K562 (cell line): ENCODE results near the gene MAGIX. TPM values are rescaled to one million over a fixed set of nuclear protein-coding genes. Genes with fewer than 3 reads are reported as not detected.
A peak's percentile ranks its signal among the peaks of the same experiment; 100 is the strongest.

Experiments used
- ATAC-seq: fragments of 200-7000 bp; cut with Tn5 transposase; 3 replicates; pipeline ENCODE4 v1.9.1; 2020; ENCODE audit warnings: moderate library complexity
- BruUV-seq: library from RNA; stranded (reverse); fragments of 400-500 nt; replicated peaks from 2 replicates; lab custom pipeline; 2021; lab: Mats Ljungman, UMichigan
- CTCF ChIA-PET: fragments of 300-600 bp; formaldehyde crosslinking; extraction: SDS; loops from one replicate; lab custom pipeline; 2021; ENCODE audit warnings: low intra/inter-chr PET ratio; lab: Yijun Ruan, JAX
- POLR2A ChIA-PET: fragments of 300-600, 350-650 bp; sonication (Branson Sonifier 250); formaldehyde crosslinking; extraction: SDS; loops from one replicate; lab custom pipeline; 2021; ENCODE audit warnings: antibody characterized with exemption, inconsistent platforms; lab: Yijun Ruan, JAX
- DNase-seq, 4 experiments: peaks; one replicate each; pipeline versions ENCODE4 v3.0.0 to v3.0.0-alpha.2; 2011 to 2018; ENCODE audit warnings: low spot score in 3 of 4, mixed read lengths in 3 of 4; ENCODE audit errors: extremely low read depth in 1 of 4
- FAIRE-seq: peaks from 2 replicates; lab custom pipeline; 2011; peaks lifted over from hg19 to GRCh38; lab: Jason Lieb, UNC
- H2AFZ ChIP-seq: 2 replicates; pipeline ENCODE4 v1.6.0; 2011; ENCODE audit warnings: low read depth, low read length, control low read depth, inconsistent platforms
- H3K27ac ChIP-seq: fragments of 200-600 bp; 3 replicates; pipeline ENCODE4 v1.8.0; 2011; ENCODE audit warnings: low read depth, mild to moderate bottlenecking, control low read depth, inconsistent platforms, low read length, moderate library complexity, mixed read lengths; ENCODE audit errors: extremely low read depth
- H3K27me3 ChIP-seq, 2 experiments: fragments of 300-600 bp in 1 of 2; 2 replicates in 1 of 2; 3 replicates in 1 of 2; pipeline versions ENCODE4 v1.6.0 to v1.8.0; 2011; ENCODE audit warnings: inconsistent platforms in 2 of 2, low read length in 2 of 2, mild to moderate bottlenecking in 1 of 2, mixed read lengths in 1 of 2, moderate library complexity in 1 of 2; ENCODE audit not compliant: control insufficient read depth in 2 of 2, insufficient read depth in 2 of 2
- H3K36me3 ChIP-seq: fragments of 300-600 bp; 3 replicates; pipeline ENCODE4 v1.8.0; 2011; ENCODE audit warnings: mild to moderate bottlenecking, low read length, inconsistent platforms; ENCODE audit not compliant: control insufficient read depth, insufficient read depth
- H3K4me1 ChIP-seq, 2 experiments: fragments of 200-600 bp in 1 of 2; replicated peaks in 1 of 2; 2 replicates in 1 of 2; 3 replicates in 1 of 2; pipeline versions ENCODE4 v1.5.1 to v1.8.0; 2011; ENCODE audit warnings: inconsistent platforms in 2 of 2, low read length in 2 of 2, mild to moderate bottlenecking in 1 of 2, mixed read lengths in 1 of 2, moderate library complexity in 1 of 2; ENCODE audit not compliant: control insufficient read depth in 2 of 2, insufficient read depth in 2 of 2
- H3K4me2 ChIP-seq: 2 replicates; pipeline ENCODE4 v1.6.1; 2011; ENCODE audit warnings: low read length, control low read depth, inconsistent platforms, mixed read lengths; ENCODE audit not compliant: insufficient read depth
- H3K4me3 ChIP-seq: fragments of 200-600 bp; sonication (generic), shearing (Covaris generic); 2 replicates; pipeline ENCODE4 v1.5.1; 2016; ENCODE audit warnings: control low read depth, inconsistent platforms
- H3K79me2 ChIP-seq: fragments of 200-600 bp; 3 replicates; pipeline ENCODE4 v1.8.0; 2011; ENCODE audit warnings: low read length, inconsistent platforms; ENCODE audit not compliant: control insufficient read depth, insufficient read depth
- H3K9ac ChIP-seq, 2 experiments: 2 replicates each; pipeline versions ENCODE4 v1.6.0 to v1.6.1; 2011; ENCODE audit warnings: low read depth in 2 of 2, low read length in 2 of 2, control low read depth in 1 of 2, inconsistent platforms in 1 of 2, mild to moderate bottlenecking in 1 of 2, mixed read lengths in 1 of 2; ENCODE audit not compliant: insufficient read depth in 1 of 2
- H3K9me1 ChIP-seq: one replicate; pipeline ENCODE4 v1.6.0; 2011; ENCODE audit warnings: inconsistent platforms, mild to moderate bottlenecking, low read length, moderate library complexity; ENCODE audit not compliant: control insufficient read depth, insufficient read depth
- H3K9me3 ChIP-seq: replicated peaks from 2 replicates; pipeline ENCODE4 v1.5.1; 2011; ENCODE audit warnings: low read depth, low read length, inconsistent platforms; ENCODE audit not compliant: control insufficient read depth, insufficient read depth
- H4K20me1 ChIP-seq: replicated peaks from 2 replicates; pipeline ENCODE4 v1.6.1; 2011; ENCODE audit warnings: low read length, inconsistent platforms, mixed read lengths; ENCODE audit not compliant: control insufficient read depth, insufficient read depth
- CREB3L1 ChIP-seq: fragments of 450-650 bp; IDR thresholded peaks from 2 replicates; pipeline ENCODE4 v1.6.1; 2014; ENCODE audit warnings: low read depth, mild to moderate bottlenecking, moderate library complexity, borderline replicate concordance
- HOMEZ ChIP-seq: fragments of 250-450 bp; sonication (Bioruptor Pico); IDR thresholded peaks from 2 replicates; pipeline ENCODE4 v1.4.0; 2020; ENCODE audit warnings: mild to moderate bottlenecking, moderate library complexity
- ZBTB33 ChIP-seq: sonication (generic); formaldehyde crosslinking; IDR thresholded peaks from 2 replicates; pipeline ENCODE4 v1.8.1; 2023; ENCODE audit warnings: mild to moderate bottlenecking, missing genetic modification reagents
- ZBTB7A ChIP-seq: IDR thresholded peaks from 2 replicates; pipeline ENCODE4 v1.6.1; 2011; ENCODE audit warnings: low read depth, mild to moderate bottlenecking, low read length, moderate library complexity, borderline replicate concordance; ENCODE audit not compliant: control insufficient read depth
- WGBS: fragments of 100-300 bp; shearing (Covaris generic); methylation state at CpG from one replicate; pipeline ENCODE4 v1.1.6; 2016; ENCODE audit warnings: low coverage, mixed read lengths; ENCODE audit not compliant: insufficient coverage; ENCODE audit errors: missing lambda C conversion rate; 5-methylcytosine and 5-hydroxymethylcytosine counted together
- in situ Hi-C: fragments of 300-500 bp; cut with MboI; formaldehyde crosslinking; loops from 4 replicates; pipeline ENCODE4 v1.15.0; 2018; ENCODE audit warnings: inconsistent platforms, mixed read lengths
- intact Hi-C: fragments of 100-400 bp; cut with micrococcal nuclease; formaldehyde crosslinking; loops from 2 replicates; pipeline ENCODE4 v1.14.2; 2022
- polyA plus RNA-seq, 8 experiments: library from polyadenylated mRNA; depleted of rRNA in 4 of 8; stranded (reverse) in 5 of 8; unstranded in 3 of 8; fragments of >200 nt; fragmentation: Nextera tagmentation in 2 of 8; fragmentation: Illumina TruSeq in 1 of 8; extraction: Ambion mirVana in 2 of 8; extraction: Trizol in 1 of 8; gene quantifications; 2 replicates each; pipeline versions ENCODE4 v1.2.1 to v1.2.3, GENCODE V29; 2011 to 2014; ENCODE audit warnings: inconsistent platforms in 1 of 8, missing spikeins in 1 of 8
- total RNA-seq, 7 experiments: library from RNA; depleted of rRNA in 6 of 7; stranded (reverse); fragments of >200 nt in 6 of 7; fragmentation: Illumina TruSeq in 2 of 7; extraction: Trizol in 2 of 7; gene quantifications; 2 replicates each; pipeline versions ENCODE4 v1.2.1 to v1.2.3, GENCODE V29; 2011 to 2021; ENCODE audit warnings: low replicate concordance in 1 of 7

MAGIX gene
- total and polyA plus RNA-seq, 9 of the 15 experiments (the other 6 are each of a cell fraction or from before 2014, with no cell fraction given) = 0.08 to 3.5 (median 0.47) TPM

GRCh38 chrX:49188468-49189076 is 26.0 kb downstream of the MAGIX start:
- Histone ChIP-seq H4K20me1 (peaks cover 7% of the 10 kb centered on the region), H3K4me1 (peaks cover 47 to 55% of the 10 kb centered on the region in 2 experiments), H3K9ac (peak overlapping the region; percentile 54 to 72; a peak in 3 of 4 replicates), H2AFZ (peak overlapping the region; percentile 64), H3K9me3 (no peaks in the 10 kb centered on the region), H3K27ac (peak overlapping the region; percentile 55), H3K4me2 (peak overlapping the region; percentile 35), H3K36me3 (peaks cover 7% of the 10 kb centered on the region; the same call in 1 of the 3 replicates), H3K9me1 (no peaks in the 10 kb centered on the region), H3K4me3 (no peak overlapping the region), H3K27me3 (no peaks in the 10 kb centered on the region), H3K79me2 (peaks cover 44% of the 10 kb centered on the region)
- in situ Hi-C loops = no loop called here
- BruUV-seq = no TSS peak
- FAIRE-seq (peak; percentile 69), DNase-seq (no peak), ATAC-seq (no peak)
- ChIA-PET CTCF (no interaction called here), POLR2A (no interaction called here)
- 30% methylated on average over 2 of the region's 8 CpGs for WGBS
- intact Hi-C loops = no loop called here
- peak; percentile 82 for TF ChIP-seq ZBTB33 (CRISPR knock-in tag)
- TF ChIP-seq CREB3L1 = peak; percentile 83; the same call in 1 of the 2 replicates
- peak; percentile 28; the same call in 1 of the 2 replicates for TF ChIP-seq ZBTB7A
- no peak for TF ChIP-seq HOMEZ (CRISPR knock-in tag)
